GM19395 (cell line): ENCODE data around the gene LLPH.
"Not testable (repeated sequence)": the region's sequence is repeated elsewhere in the genome, so short reads cannot be mapped to it uniquely, and the experiment has no call there.

Experiments used
- ATAC-seq: cut with Tn5 transposase; IDR thresholded peaks from one replicate; pipeline ENCODE4 v1.9.1; 2021; ENCODE audit warnings: mild to moderate bottlenecking, moderate library complexity; ENCODE audit not compliant: unreplicated experiment

Gene LLPH

DNA sequence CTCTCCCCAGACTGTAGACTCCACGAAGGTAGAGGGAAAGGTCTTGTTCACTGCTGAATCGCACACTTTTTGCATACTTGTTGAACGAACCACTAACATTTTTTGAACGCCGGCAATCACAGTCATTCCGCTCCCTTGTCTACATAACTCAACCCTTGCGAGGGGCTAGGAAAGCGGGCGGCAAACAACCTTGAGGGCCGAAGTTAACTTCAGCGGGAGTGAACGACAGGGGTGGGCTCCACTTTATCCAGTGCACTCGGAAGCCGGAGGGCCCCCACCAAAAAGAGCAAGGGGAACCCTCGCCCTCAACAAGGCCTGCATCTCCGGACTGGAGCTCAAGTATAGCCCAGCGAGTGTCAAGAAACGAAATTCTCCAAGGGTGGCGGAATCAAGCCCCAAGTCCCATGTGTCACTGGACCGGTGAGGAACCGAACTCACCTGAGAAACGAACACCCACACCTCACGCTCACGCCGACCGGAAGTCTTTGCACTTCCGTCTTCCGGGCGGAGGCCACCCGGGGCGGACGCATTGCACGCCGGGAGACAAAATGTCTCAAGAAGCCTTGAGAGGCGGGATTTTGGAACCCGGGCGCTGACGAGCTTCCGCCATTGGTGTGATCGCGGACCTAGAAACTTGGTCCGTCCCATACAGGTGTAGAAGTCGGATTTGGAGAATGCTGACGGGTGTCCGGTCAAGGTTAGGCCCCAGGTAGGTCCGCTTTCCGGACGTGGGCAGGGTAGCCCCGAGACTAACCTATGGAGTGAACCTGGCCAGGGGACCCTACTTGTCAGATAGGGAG lies at the start of gene LLPH:
LLPH (minus strand) TSS at position 484 of the 800 bp plus-strand sequence. CDS start 1,644 bp downstream, outside the sequence.
- peak; percentile 98 for ATAC-seq

DNA sequence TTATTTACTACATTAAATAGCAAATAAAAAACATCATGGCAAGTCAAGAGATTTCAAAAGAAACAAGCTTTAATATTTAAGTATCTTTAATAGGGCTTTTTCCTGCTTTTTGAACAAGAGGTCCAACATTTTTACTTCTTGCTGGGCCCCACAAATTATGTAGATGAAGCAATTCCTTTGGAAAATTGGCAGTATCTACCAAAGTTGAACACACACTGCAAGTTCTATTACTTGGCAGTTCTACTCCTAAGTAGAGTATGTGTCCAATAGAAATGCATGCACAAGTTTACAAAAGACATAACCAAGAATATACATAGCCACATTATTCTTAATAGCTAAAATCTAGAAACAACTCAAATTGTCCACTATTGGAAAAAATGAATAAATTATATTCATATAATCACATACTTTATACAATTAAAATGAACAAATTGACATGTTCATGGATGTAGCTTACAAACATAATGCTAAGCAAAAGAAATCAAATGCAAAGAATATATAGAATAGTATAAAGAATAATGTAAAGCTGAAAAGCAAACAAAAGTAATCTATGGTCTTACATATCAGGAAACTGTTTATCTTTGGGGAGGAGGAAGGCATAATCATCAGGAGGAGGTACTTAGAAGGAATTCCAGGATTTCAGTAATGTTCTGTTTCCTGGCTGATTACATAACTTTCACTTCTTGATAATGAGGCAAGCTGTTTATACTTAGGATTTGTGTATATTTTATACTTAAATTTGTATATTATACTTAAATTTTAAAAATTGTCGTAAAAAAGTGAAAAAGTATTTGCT lies 45.8 kb upstream of the LLPH start:
- no peak for ATAC-seq

GRCh38 chr12:66174391-66175325 lies 44.1 kb upstream of the LLPH start:
- ATAC-seq, result not testable (repeated sequence)

- ATAC-seq, result no peak
Observed at GRCh38 chr12:66170606-66171005, 40.1 kb upstream of the LLPH start.

DNA sequence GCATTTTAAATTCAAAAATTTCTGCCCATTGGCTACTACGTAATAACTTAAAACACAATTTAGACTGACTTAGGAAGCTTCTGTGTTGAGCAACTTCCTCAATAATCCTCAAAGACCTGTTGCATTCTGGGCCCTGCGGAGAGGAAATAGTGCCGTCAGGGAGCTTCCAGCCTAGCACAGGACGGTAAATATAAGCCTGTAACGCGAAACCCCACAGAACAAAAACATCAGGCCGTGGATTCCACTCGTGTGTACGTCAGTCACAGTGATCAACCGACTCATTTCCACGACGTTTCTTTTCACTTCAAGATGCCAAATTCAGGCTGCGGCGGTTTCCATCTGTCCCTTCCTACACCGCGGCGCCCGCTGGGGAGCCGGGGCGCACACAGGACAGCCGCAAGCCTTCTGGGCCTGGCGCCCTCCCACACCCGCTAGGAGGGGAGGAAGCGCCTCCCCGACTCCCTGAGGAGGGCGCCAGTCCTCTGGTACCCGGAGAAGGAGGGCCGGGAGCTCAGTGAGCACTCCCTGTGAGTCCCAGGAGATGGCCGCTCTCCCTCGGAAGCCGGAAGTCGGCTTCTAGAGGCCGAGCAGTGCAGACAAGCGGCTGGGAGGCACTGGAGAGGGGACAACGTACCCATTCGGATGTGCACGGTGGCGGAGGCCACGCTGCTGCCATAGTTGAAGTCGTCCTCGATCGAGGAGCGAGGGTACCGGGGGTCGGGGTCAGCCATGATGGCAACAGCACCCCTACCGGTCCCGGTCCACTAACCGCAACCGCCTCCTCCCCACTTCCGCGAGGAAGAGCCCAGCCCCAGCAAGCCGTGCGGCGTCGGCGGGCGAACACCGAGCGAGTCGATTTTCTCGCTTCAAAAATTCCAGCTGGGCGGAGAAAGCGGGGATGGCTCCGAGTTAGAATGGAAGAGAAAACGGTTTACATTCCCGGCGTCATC lies 38.9 kb upstream of the LLPH start, which contains the start of gene TMBIM4:
TMBIM4 (minus strand) TSS at position 776 of the 950 bp plus-strand sequence; CDS start at position 731, 45 bp downstream.
- peak; percentile 86 for ATAC-seq

GRCh38 chr12:66168410-66168809 lies 37.9 kb upstream of the LLPH start:
- ATAC-seq, result no peak

DNA sequence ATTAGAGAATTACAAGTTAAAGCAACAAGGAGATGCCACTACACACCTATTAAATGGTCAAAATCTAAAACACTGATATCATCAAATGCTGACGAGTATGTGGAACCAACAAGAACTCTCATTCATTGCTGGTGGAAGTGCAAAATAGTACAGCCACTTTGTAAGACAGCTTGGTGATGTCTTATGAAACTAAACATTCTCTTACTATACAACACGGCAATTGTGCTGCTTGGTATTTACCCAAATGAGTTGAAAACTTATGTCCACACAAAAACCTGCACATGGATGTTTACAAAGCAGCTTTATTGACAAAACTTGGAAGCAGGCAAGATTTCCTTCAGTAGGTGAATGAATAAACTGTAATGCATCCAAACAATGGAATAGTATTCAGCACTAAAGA lies 36.0 kb upstream of the LLPH start:
- ATAC-seq, result no peak

- ATAC-seq, result no peak
Observed at GRCh38 chr12:66165141-66165540, 34.6 kb upstream of the LLPH start.

- ATAC-seq, result no peak
Observed at GRCh38 chr12:66164349-66164821, 33.8 kb upstream of the LLPH start.

- no peak for ATAC-seq
Observed at GRCh38 chr12:66163289-66163688, 32.7 kb upstream of the LLPH start.

GRCh38 chr12:66162701-66163100 lies 32.2 kb upstream of the LLPH start:
- no peak for ATAC-seq

DNA sequence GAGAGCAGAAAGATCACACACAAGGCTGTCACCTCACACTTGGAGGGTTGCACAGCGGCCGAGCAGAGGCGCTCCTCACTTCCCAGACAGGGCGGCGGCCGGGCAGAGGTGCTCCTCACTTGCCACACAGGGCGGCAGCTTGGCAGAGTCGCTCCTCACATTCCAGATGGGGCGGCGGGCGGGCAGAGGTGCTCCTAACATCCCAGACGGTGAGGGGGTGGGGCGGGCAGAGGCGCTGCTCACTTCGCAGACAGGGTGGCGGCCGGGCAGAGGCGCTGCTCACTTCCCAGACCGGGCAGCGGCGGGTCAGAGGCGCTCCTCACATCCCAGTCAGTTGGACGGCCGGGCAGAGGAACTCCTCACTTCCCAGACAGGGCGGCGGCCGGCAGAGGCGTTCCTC lies 30.2 kb upstream of the LLPH start:
- ATAC-seq, result no peak

DNA sequence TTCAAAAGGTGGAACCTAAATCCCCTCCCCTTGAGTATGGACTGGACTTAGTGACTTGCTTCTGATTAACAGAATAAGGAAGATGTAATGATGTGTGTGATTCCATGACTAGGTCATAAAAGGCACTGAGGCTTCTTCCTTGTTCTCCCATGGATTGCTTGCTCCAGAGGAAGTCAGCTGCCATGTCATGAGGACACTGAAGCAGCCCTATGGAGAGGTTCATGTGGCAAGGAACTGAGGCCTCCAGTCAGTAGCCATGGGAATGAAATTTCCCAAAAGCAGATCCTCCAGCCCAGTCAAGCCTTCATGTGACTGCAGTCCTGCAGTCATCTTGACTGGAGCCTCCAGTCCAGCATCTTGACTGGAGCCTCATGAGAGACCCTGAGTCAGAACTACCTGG lies 28.6 kb upstream of the LLPH start:
- no peak for ATAC-seq

- ATAC-seq, result no peak
Observed at GRCh38 chr12:66156654-66157053, 26.1 kb upstream of the LLPH start.

GRCh38 chr12:66154776-66155175 lies 24.2 kb upstream of the LLPH start:
- no peak for ATAC-seq

GRCh38 chr12:66152732-66153131 lies 22.2 kb upstream of the LLPH start:
- ATAC-seq, result no peak

GRCh38 chr12:66149702-66150398 lies 19.3 kb upstream of the LLPH start:
- ATAC-seq, result no peak

GRCh38 chr12:66144791-66145754 lies 14.5 kb upstream of the LLPH start:
- no peak for ATAC-seq
